NCI-H2171 (cell line): ENCODE data around the gene TPSAB1.
"Not testable (repeated sequence)": the region's sequence is repeated elsewhere in the genome, so short reads cannot be mapped to it uniquely, and the experiment has no call there.

Experiments used
- DNase-seq: peaks from one replicate; lab custom pipeline; 2025; lab: John Stamatoyannopoulos, UW

The TPSAB1 gene

GRCh38 chr16:1224558-1224957 lies 15.9 kb upstream of the TPSAB1 start:
- no peak for DNase-seq

GRCh38 chr16:1225051-1225451 lies 15.5 kb upstream of the TPSAB1 start, which contains the start of gene TPSG1:
Gene TPSG1 (minus strand): TSS chr16:1225268. CDS start chr16:1225252, 16 bp downstream.
- no peak for DNase-seq

- not testable (repeated sequence) for DNase-seq
These were observed 14.7 kb upstream of the TPSAB1 start for GRCh38 chr16:1225728-1226311.

- DNase-seq: not testable (repeated sequence)
These were observed 13.8 kb upstream of the TPSAB1 start for GRCh38 chr16:1226692-1227091.

GRCh38 chr16:1228227-1228626 lies 12.3 kb upstream of the TPSAB1 start:
- DNase-seq: not testable (repeated sequence)

- not testable (repeated sequence) for DNase-seq
These were observed 11.0 kb upstream of the TPSAB1 start for GRCh38 chr16:1229476-1229875.

DNA sequence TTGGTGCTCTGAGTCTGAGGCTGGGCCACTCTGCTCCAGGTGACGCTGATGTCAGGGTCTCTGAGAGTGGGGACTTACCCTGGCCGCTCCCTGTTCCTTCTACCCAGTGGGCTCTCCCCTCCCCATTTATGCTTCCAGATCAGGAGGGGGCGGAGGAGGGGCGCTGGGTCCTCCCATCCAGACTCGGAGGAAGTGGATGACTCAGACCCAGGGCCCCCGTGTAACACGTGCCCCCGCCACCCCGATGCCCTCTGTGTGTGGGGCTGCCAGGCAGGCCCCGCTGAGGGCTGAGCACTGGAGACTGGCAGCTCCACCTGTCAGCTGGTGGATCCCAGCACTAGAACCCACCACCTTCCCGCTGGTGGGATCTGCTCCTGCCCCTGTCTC lies 10.4 kb upstream of the TPSAB1 start, which contains the start of gene TPSB2:
Gene TPSB2 (minus strand): TSS at position 101 of the 387 bp plus-strand sequence. CDS start 233 bp downstream, outside the sequence.
- not testable (repeated sequence) for DNase-seq

DNA sequence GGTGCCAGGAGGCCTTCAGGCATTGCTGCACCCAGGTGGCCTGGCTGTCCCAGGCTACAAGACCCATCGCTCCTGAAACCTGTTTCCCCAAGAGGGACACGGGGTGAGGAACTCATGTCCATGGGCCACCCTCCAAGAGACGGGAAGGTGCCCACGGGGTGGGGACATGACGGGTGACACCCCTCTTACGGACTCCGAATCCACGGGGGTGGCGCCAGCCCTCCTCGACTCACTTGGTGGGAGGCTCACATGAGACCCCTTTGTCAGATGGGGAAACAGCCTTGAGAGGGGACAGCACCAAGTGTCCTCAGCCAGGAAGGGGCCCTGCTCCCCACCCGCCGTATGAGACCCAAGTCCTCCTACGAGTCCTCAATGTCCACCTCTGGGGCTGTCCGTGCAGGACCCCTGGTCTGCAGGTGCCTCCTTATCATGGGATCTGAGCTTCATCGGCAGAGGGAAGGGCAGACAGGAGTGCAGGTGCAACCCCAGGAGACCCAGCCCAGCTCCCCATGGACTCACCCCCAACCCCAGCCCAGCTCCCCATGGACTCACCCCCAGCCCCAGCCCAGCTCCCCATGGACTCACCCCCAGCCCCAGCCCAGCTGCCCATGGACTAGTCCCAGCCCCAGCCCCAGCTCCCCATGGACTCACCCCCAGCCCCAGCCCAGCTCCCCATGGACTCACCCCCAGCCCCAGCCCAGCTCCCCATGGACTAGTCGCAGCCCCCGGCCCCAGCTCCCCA lies 9.9 kb upstream of the TPSAB1 start:
- not testable (repeated sequence) for DNase-seq

GRCh38 chr16:1231301-1231700 lies 9.2 kb upstream of the TPSAB1 start:
- DNase-seq: not testable (repeated sequence)

- not testable (repeated sequence) for DNase-seq
These were observed 8.3 kb upstream of the TPSAB1 start for GRCh38 chr16:1232049-1232748.

DNA sequence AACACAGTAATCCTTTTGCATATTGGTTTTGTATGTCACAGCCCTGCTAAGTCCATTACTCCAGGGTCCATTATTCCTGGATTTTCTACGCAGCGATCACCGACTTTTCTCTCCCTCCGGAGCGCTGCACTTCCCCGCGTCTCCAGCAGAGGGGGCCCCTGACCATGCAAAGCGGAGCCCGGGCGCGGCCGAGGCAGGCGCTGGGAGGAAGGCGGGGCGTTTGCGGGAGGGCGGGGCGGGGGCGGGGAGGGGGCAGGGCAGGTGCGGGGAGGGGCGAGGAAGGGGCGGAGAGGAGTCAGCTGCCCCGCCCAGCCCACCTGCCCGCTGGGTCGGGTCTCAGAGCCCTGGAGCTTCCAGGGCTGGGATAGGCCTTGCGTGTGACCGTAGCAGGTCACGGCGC lies 3.8 kb upstream of the TPSAB1 start:
- not testable (repeated sequence) for DNase-seq

DNA sequence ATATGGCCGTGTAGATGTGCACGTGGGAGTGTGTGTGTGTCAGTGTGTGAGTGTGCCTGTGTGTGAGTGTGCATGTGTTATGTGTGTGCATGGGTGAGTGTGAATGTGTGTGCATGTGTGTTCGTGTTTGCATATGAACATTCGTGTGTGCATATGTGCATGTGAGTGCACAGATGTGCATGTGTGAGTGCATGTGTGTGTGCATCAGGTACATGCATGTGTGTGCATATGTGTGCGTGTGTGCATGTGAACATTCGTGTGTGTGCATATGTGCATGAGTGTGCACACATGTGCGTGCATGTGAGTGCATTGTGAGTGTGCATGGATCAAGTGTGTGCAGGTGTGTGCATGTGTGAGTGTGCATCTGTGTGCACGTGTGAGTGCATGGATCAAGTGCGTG lies 2.5 kb upstream of the TPSAB1 start:
- no peak for DNase-seq

DNA sequence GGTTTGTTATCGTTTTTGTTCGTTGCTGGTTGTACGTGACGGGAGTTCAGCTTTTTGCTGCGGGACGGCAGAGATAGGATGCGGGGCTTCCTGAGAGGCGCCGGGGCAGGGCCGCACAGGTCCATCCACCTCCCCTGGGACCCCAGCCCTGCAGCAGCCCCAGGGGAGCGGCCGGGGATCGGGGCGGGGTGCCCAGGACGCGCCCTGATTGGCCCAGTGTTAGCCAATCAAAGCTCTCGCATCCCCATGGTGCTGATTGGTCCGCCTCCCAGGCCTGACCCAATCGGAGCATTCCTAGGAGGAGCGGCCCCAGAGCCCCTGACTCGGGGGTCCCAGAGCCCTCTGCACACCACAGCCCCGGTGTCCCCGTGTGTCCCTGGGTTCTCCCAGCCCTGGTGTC lies 1.6 kb upstream of the TPSAB1 start:
- not testable (repeated sequence) for DNase-seq

DNA sequence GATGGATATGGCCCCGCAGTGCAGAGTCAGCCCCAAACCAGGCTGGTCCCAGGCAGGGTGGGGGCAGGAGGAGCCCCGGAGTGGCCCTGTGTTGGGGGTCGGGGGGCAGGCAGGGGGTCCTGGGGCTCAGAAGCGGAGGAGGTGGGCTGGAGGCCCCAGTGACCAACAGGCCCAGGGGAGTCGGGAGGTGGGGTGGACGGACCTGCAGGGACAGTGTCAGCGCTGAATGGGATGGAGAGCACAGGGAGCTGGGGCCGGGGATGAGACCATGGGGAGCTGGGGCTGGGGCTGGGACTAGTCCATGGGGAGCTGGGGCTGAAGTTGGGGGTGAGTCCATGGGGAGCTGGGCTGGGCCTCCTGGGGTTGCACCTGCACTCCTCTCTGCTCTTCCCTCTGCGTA lies 930 bp upstream of the TPSAB1 start:
- DNase-seq: not testable (repeated sequence)

DNA sequence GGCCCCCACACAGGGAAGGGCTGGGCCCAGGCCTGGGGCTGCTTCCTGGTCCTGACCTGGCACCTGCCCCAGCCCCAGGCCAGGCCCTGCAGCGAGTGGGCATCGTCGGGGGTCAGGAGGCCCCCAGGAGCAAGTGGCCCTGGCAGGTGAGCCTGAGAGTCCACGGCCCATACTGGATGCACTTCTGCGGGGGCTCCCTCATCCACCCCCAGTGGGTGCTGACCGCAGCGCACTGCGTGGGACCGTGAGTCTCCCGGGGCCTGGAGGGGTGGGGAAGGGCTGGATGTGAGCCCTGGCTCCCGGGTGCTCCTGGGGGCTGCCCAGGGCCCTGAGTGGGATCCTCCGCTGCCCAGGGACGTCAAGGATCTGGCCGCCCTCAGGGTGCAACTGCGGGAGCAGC lies 576 bp downstream of the TPSAB1 start:
- DNase-seq: not testable (repeated sequence)

GRCh38 chr16:1243363-1243762 lies 2.9 kb downstream of the TPSAB1 start:
- not testable (repeated sequence) for DNase-seq

DNA sequence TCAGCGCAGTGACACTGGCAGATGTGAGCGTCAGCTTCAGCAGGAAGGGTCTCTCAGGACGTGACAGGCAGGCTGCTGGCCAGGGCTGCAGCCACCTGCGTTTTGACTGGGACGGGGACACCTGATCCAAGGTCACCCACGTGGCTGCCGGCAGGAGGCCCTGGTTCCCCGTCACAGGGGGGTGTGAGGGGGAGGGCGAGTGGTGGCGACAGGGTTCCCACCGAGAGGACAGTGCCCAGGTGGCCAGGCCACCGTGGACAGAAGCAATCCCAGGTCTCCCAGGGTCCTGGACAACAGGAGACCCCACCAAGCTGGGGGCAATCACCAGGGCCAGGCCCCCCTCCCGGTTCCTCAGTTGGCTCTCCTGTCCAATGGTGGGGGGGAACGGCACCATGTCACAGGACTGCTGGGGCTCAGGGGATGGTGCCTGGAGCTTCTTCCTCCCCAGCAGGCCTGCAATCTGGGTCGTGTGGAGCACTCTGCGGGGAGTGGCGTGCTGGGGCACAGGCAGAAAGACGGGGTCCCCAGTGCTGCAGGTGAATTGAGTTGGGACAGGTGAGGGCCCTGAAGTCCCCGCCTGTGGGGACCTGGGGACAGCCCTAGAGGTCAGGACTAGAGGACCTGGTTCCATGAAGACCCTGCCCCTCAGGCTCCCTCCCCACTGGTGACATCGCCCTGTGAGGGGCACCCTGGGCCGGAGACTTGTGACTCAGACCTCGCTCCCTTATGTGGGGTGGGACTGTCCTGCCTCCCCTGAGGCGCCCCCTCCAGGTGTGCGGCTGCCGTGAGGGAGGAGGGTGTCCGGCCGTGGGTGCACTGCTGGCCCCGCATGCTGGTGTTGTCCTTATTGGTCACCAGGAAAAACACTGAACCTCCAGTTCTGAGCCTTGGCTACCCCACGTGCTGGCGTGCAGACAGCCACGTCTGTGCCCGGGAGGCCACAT lies 3.7 kb downstream of the TPSAB1 start:
- not testable (repeated sequence) for DNase-seq

- no peak for DNase-seq
These were observed 4.4 kb downstream of the TPSAB1 start for GRCh38 chr16:1244881-1245280.

GRCh38 chr16:1245452-1246020 lies 5.0 kb downstream of the TPSAB1 start:
- DNase-seq: no peak

DNA sequence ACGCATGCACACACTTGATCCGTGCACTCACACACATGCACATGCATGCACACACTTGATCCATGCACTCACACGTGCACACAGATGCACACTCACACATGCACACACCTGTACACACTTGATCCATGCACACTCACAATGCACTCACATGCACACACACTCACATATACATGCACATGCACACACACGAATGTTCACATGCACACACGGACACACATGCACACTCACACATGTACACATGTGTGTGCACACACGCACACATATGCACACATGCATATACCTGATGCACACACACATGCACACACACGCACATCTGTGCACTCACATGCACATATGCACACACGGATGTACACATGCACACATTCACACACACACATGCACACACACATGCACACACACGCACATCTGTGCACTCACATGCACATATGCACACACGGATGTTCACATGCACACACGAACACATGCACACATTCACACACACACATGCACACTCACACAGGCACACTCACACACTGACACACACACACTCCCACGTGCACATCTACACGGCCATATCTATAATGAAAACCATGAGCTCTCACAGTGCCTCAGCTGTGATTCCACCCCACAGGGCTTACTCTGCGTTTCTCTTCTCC lies 7.5 kb downstream of the TPSAB1 start:
- not testable (repeated sequence) for DNase-seq
